ENCODE results near the gene RMDN3. TPM values are rescaled to one million over a fixed set of nuclear protein-coding genes. Genes with fewer than 3 reads are reported as not detected.

RMDN3 gene
- total RNA-seq, 1 donor: 17.3 TPM

- no peak for TF ChIP-seq CTCF (IDR thresholded peaks at IDR 0.05; ENCODE audit: insufficient read depth, low read depth, low read length)
- DNase-seq (ENCODE audit: low read depth): no peak
- H3K4me3 ChIP-seq (ENCODE audit: low read depth, low read length): no peak overlapping the region
These were observed 18.5 kb downstream of the RMDN3 start for GRCh38 chr15:40736575-40736974.

GRCh38 chr15:40731034-40731433 is 24.0 kb downstream of the RMDN3 start:
- no peak for TF ChIP-seq CTCF (IDR thresholded peaks at IDR 0.05; ENCODE audit: insufficient read depth, low read depth, low read length)
- DNase-seq (ENCODE audit: low read depth): no peak

GRCh38 chr15:40723919-40724318 is 31.1 kb downstream of the RMDN3 start:
- TF ChIP-seq CTCF (IDR thresholded peaks at IDR 0.05; ENCODE audit: insufficient read depth, low read depth, low read length): no peak
- H3K4me3 ChIP-seq (ENCODE audit: low read depth, low read length): no peak overlapping the region
- DNase-seq (ENCODE audit: low read depth): no peak

More at GRCh38 chr15:40731034-40731433, 24.0 kb downstream of the RMDN3 start:
- H3K4me3 ChIP-seq (ENCODE audit: low read depth, low read length): no peak overlapping the region

GRCh38 chr15:40722934-40723333 is 32.1 kb downstream of the RMDN3 start:
- TF ChIP-seq CTCF (IDR thresholded peaks at IDR 0.05; ENCODE audit: insufficient read depth, low read depth, low read length): no peak
- no peak for DNase-seq (ENCODE audit: low read depth)
- no peak overlapping the region for H3K4me3 ChIP-seq (ENCODE audit: low read depth, low read length)

- no peak for TF ChIP-seq CTCF (IDR thresholded peaks at IDR 0.05; ENCODE audit: insufficient read depth, low read depth, low read length)
- H3K4me3 ChIP-seq (ENCODE audit: low read depth, low read length): no peak overlapping the region
- no peak for DNase-seq (ENCODE audit: low read depth)
These were observed 32.7 kb downstream of the RMDN3 start for GRCh38 chr15:40722354-40722753.

- no peak overlapping the region for H3K4me3 ChIP-seq (ENCODE audit: low read depth, low read length)
- no peak for TF ChIP-seq CTCF (IDR thresholded peaks at IDR 0.05; ENCODE audit: insufficient read depth, low read depth, low read length)
- DNase-seq (ENCODE audit: low read depth): no peak
These were observed 33.4 kb downstream of the RMDN3 start for GRCh38 chr15:40721701-40722100.

GRCh38 chr15:40716165-40716564 is 38.9 kb downstream of the RMDN3 start:
- TF ChIP-seq CTCF (IDR thresholded peaks at IDR 0.05; ENCODE audit: insufficient read depth, low read depth, low read length): no peak
- no peak overlapping the region for H3K4me3 ChIP-seq (ENCODE audit: low read depth, low read length)
- DNase-seq (ENCODE audit: low read depth): no peak
